LoVo (cell line): ENCODE measurements around the gene KIAA1217.
"Not testable (repeated sequence)": the region's sequence is repeated elsewhere in the genome, so short reads cannot be mapped to it uniquely, and the experiment has no call there.

ENCODE experiments used
- DNase-seq: peaks from one replicate; pipeline ENCODE4 v3.0.0-alpha.2; 2016; ENCODE audit warnings: low spot score

The KIAA1217 gene

DNA sequence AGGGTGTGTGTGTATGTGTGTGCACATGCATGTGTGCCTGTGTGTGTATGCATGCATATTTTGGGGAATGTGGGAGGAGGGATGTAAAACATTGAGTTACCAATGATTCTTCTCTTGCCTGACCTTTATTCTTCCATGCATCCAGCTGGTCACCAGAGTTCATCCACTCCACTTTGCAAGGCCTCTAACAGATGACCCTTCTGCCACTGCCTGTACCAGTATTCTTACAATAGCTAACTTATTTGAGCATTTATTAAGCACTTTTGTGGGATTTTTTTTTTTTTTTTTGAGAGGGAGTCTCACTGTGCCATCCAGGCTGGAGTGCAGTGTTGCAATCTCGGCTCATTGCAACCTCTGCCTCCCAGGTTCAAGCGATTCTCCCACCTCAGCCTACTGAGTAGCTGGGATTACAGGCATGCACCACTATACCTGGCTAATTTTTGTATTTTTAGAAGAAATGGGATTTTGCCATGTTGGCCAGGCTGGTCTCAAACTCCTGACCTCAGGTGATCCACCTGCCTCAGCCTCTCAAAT lies 233.8 kb downstream of the KIAA1217 start:
- not testable (repeated sequence) for DNase-seq

DNA sequence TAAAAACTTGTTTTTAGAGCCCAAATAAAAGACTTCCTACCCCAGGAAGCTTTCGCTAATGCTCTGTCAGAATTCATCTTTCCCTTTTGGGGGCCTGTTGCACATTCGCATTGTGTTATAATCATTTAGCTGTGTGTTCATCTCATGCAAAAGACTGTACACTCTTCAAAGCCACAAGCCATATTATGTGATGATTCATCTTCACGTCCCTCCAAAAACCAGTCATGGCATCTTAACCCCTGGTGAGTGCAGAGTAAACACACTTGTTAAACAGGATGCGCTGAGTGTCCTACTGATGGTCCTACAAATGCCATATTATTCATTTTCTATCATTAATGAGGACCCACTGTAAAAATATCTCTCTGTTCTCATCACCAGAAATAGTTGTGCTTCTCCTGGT lies 235.4 kb downstream of the KIAA1217 start:
- peak; percentile 36 for DNase-seq

- DNase-seq = not testable (repeated sequence)
Measured at GRCh38 chr10:24445958-24446357, 237.0 kb downstream of the KIAA1217 start.

- peak; percentile 8 for DNase-seq
Measured at GRCh38 chr10:24446739-24447138, 237.8 kb downstream of the KIAA1217 start.

GRCh38 chr10:24448351-24448999 lies 239.5 kb downstream of the KIAA1217 start:
- DNase-seq = no peak

GRCh38 chr10:24449321-24449740 lies 240.4 kb downstream of the KIAA1217 start:
- no peak for DNase-seq

DNA sequence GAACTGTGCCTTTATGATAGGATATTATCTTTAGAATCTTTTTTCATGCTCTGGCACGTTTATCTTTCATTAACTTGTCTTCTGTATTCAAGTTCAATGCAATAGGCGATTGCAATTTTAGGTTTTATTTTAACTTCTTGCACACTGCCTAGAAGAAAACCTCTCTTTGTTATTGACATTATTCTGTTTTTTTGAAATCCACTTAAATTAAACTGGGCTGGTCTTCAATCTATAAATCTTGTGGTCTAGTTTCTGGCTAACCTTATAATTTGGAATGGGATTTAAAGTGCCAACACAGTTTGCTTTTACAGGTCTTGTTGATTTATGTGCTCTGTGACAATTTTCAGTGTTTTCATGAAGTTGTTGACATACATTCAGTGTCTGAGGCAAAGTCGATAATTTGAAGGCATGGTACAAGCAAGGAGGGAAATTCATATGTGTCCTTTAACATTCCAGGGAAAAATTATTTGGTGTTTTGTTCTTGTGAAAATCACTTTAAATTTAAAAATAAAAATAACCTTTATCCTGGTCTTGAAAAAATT lies 240.9 kb downstream of the KIAA1217 start:
- DNase-seq = no peak

DNA sequence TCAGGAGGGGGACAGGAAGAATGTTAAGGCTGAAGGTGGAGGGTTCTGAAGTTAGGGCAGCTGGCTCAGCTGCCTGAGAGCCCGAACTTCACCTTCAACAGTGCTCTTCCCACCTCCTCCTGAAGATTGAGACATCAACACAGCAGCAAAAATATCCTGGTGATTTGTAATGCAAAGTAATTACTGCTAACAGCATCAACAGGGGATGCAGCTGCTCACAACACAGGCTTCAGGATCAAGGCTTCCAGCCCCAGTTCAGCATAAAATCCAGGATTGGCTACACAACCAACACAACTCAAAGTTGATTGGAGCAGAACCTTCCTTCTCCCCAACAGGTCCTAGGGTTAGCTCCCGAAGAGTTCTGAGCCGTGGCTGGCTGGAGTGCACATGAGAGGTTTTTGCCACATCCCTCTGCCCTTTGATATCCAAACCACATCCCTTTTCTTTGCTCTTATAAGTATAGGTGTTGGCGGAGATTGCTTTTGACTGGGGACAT lies 242.4 kb downstream of the KIAA1217 start:
- no peak for DNase-seq

DNA sequence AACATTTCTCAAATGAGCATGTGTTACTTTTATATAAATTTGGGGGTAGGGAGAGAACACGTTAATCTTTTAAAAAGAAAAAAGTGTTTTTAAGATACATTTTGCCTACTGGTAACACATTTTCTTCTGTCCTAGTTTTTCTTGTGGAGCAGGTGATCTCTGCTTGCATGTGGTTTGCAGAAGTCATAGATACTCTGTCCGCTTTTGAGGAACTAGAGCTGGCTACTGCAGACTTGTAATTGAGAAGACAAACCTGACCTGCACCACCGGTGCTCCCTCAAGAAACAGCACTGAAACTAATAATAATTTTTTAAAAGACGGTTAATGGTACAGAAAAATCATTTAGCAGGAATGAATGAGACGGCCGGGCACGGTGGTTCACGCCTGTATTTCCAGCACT lies 243.1 kb downstream of the KIAA1217 start:
- no peak for DNase-seq

DNA sequence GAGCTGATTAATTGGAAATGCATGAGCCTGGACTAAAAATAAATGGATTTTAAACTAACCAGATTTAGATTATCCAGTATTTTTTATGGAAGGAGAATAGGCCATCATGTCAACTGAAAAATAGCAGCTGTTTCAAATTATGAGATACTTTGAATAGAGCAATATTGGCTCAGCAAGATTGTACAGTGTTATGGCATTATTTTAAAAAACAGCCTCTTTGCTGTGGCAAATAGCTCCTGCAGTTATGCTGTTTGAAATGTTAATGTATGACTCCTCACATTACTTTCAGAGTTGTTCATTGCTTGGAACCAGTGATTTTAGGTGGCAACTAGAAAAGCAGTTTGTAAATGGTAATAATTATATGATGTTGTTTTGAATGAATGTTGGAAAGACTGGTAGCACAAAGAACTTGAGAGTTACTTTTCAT lies 244.5 kb downstream of the KIAA1217 start:
- no peak for DNase-seq

- no peak for DNase-seq
Measured at GRCh38 chr10:24453973-24454372, 245.0 kb downstream of the KIAA1217 start.

GRCh38 chr10:24455447-24455846 lies 246.5 kb downstream of the KIAA1217 start:
- no peak for DNase-seq

DNA sequence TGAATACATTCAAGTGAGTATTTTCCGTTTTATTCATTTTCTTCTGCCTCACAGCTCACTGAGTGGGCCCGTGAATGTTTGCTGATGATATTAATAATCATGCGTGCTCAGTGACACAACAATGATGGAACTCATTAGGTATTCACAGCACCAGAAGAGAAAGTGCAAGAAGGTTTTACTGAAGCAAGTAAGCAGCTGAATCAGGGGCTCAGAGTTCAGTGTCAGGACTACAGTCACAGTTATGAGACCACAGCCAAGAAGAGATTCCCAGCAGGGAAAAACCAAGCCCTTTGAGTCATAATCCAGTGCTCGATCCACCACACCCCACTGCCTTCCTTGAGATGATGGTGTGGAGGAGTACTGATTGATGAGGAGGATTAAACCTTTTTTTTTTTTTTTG lies 247.4 kb downstream of the KIAA1217 start:
- peak; percentile 41 for DNase-seq

DNA sequence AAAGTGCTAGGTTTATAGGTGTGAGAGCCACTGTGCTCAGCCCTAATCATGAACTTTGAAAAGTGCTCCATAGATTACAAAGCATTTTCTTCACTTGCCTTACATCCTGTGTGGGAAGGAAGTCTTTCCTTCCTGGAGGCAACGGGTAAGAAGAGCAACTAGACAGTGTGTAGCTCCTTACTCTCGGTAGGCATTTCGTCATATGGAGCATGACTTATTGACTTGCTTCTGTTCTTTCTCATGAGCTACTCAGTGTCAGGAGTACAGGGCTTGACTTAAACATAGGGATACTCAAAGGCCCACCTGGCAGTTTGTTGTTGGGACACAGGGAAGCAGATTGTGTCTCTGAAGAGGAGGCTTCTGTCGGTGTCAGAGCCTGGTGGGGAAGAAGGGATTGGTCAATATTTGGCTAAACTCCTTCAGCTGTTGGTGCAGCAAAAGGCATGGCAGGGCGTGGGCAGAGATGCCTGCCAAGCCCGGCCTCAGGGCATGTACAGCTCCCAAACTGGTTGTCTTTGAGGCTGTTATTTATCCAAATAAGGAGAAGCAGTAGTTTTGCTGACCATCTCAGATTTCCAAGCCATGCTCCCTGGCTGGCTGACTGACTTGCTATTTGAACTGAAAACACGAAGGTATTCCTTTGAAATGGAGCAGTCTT lies 248.9 kb downstream of the KIAA1217 start:
- peak; percentile 27 for DNase-seq

- DNase-seq = no peak
Measured at GRCh38 chr10:24459836-24460235, 250.9 kb downstream of the KIAA1217 start.

- no peak for DNase-seq
Measured at GRCh38 chr10:24462291-24462813, 253.4 kb downstream of the KIAA1217 start.

DNA sequence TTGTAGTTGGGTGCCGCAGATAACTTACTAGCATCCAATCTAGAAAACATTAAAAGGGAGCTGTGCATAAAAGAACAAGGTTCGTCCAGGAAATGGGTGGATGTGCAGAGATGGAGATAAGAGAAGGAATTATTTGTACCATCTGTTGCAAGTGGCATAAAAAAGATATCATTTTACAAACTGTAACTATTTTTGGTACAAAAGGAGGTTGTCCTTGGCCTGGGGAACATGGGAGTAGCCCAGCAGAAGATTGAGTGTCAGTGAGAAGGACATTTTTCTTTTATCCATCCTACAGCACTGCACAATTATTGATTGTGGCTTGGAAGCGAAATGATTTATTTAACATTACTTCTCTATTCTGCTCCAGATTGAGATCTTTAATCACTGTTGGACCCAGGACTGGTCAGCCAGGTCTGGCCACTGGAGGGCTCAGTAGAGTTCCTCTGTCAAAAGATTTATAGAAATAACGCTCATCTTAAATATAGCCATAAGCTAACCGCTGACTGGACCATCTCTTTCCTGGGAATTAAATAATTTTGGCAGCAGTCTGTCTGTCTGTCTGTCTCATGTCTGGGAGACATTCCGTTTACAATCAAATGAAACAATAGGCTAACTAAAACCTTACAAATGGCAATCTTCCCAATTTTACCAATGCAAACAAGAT lies 254.1 kb downstream of the KIAA1217 start:
- DNase-seq = no peak

DNA sequence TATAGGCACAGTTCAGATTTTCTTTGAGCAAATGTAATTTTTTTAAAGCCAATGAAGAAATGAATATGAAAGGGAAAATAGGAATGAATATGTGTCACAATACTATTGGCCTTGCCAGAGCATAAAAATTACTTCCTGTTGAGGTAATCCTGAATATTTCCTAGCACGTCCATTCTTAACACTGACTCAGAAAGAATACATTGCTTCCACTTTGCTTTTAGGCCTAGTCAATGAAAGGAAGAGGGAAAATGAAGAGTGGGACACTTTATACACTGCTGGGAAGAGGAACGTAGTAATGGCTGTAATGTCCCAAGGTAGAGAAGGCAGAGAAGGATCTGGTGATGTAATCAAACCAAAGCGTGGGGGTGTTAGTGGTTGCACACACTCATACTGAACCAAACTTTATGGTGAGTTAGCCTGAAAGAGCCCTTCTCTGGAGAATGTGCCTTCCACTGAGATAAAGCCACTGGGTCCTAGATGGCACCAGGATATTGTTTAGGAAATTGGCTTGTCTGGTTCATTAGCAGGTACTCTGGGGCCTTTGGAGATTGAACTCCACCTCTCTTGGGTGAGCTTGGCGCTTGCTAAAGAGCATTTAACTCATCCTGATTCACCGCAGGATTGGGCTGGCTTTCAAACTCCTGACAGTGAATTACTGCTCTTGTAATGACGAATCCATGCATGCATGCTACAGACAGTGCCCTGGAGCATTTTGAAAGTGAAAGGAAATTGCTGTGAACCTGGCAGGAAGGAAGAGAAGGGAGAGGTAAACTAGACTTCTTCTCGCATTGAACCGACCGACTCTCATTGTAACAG lies 254.9 kb downstream of the KIAA1217 start:
- peak; percentile 56 for DNase-seq

DNA sequence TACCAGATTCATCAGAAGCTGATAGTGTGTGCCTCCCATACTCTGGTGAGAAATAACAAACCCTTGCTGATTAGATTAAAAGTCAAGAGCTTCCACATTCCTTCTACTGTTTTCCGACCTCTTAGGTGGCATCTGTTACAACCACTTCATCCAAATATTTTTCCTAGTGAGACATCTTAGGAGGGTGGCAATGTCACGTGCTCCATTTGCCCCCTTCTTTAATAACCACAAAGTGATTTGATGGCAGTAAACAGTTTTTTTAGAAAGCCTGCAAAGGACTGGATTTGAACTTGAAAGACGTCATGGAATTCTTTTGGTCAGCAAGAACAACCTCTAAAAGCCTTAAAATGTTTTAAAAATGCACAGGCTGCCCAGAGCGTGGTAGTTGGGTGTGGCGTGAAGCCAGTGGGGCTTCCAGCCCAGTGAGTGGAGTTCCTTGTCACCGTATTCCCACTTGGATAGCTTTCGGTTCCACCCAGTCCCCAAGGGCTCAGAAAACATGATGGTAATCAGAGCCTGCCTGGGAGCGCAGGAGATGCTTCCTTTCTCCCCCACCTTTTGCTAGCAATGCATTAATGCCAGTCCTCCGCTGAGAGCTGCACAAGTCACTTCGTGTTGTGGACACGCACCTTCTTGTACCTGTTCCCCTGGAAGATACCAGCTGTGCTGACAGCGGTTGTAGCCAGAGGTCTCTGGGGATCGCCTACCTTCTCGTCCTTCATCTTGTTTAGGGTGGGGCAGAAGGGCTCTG lies 256.4 kb downstream of the KIAA1217 start:
- peak; percentile 48 for DNase-seq
